Renal cortex interstitium (tissue), 11 donors: ENCODE measurements around the gene GPR180. TPM values are rescaled to one million over a fixed set of nuclear protein-coding genes. Genes with fewer than 3 reads are reported as not detected.
"Not testable (repeated sequence)": the region's sequence is repeated elsewhere in the genome, so short reads cannot be mapped to it uniquely, and the experiment has no call there.

Experiments used
- DNase-seq, 11 donors: peaks; one replicate each; pipeline ENCODE4 v3.0.0-alpha.2; 2013; ENCODE audit warnings: low read depth in 9 of 11, low spot score in 4 of 11; ENCODE audit errors: extremely low read depth in 1 of 11
- polyA plus RNA-seq, 3 donors: library from polyadenylated mRNA; unstranded; fragments of 120-200 nt; gene quantifications; one replicate each; pipeline ENCODE4 v1.2.1, GENCODE V29; 2013; ENCODE audit not compliant: insufficient read length in 3 of 3

GPR180 gene
- polyA plus RNA-seq, 3 donors = 8.1 to 9.9 (median 8.1) TPM

DNA sequence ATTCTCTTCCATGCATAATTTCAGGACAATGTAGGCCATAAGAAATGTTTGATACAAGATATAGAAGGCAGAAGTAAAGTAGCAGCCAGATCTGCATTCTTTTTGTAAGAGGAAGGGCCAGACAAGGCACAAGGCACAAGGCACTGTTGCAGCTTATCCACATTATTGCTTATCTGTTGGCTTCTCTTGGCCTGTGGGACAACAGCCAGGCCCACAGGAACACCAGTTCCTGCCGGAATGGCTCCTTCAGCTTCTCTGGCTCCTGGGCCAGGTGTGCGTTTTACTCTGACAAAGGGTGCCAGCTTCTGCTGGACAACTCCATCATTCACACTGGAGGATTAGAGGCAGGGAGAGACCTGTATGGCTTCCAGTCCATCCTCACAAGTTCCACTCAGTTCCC lies 29.2 kb downstream of the GPR180 start:
- DNase-seq = no peak

GRCh38 chr13:94632226-94632980 lies 30.7 kb downstream of the GPR180 start:
- no peak for DNase-seq

- not testable (repeated sequence) for DNase-seq
Observed at GRCh38 chr13:94636096-94636495, 34.4 kb downstream of the GPR180 start.

GRCh38 chr13:94636942-94637578 lies 35.4 kb downstream of the GPR180 start:
- no peak for DNase-seq

- not testable (repeated sequence) for DNase-seq
Observed at GRCh38 chr13:94637677-94638076, 36.0 kb downstream of the GPR180 start.

DNA sequence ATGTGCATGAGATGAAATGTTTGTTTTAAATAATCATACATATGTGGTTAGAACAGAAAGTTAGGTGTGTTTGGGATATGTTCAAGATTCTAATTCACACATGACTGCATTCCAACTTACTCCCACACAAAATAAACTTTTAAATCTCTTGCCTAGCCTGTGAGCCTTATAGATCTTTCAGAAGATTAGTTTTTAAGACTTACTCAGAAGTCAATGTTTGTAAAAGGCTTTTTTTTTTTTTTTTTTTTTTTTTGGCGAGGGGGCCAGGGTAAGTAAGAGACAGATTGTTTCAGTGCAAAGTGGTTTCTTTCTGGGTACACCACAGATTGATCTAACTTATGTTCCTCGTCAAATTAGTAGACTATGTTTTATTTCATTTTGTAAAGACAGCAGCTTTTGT lies 39.1 kb downstream of the GPR180 start:
- no peak for DNase-seq

GRCh38 chr13:94641409-94641941 lies 39.8 kb downstream of the GPR180 start:
- peak in 7 of 11 donors; percentile 42 to 61 (median 47) for DNase-seq

DNA sequence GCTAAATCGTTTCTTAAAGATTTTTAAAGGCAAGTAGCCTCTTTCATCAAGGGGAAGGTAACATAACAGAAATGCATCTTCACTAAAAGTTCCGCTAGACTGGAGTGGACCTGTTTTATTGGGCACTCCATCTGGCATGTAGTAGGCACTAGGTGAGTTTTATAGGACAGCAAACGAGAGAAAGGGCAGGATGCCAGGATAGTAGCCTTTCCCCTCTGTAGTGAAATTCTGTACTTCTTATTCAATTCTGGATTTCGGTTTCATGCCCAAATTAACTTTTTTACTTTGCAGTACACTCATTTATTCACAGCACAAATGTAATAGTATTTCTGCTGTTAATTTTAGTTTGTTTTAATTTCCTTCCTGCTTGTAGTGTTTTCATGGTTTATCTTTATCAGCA lies 45.2 kb downstream of the GPR180 start:
- DNase-seq = no peak

GRCh38 chr13:94656176-94656575 lies 54.5 kb downstream of the GPR180 start:
- DNase-seq = no peak

DNA sequence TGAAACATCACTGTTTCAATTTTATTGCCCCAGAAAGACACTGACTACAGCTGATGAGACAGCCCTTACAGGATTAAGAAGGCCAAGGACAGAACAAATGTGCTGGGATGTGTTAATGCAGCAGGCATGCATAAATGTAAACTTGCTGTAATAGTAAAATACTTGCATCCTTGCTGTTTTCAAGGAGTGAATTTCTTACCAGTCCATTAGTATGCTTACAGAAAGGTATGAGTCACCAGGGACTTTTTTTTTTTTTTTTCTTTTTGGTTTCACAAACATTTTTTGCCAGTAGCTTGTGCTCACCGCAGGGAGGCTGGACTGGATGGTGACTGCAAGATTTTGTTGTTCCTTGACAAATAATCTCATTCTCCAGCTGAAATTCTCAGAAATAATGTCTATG lies 55.1 kb downstream of the GPR180 start:
- DNase-seq = no peak

DNA sequence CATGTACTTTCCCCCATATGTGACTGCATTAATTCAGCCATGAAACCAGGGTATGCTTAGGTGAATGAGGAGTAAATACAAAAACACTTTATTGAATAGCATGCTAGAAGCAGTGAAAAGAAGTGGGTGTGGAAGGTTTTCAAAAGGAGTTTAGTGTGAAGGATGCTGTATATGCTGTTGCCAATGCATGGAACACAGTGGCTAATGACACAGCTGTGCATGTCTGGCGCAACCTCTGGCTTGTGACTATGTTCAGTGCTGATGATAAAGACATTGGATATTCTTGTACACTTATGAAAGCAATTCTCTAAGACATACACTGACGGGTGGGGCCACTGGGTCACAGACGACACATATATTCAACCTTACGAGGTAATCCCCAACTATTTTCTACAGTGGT lies 55.5 kb downstream of the GPR180 start:
- no peak for DNase-seq

DNA sequence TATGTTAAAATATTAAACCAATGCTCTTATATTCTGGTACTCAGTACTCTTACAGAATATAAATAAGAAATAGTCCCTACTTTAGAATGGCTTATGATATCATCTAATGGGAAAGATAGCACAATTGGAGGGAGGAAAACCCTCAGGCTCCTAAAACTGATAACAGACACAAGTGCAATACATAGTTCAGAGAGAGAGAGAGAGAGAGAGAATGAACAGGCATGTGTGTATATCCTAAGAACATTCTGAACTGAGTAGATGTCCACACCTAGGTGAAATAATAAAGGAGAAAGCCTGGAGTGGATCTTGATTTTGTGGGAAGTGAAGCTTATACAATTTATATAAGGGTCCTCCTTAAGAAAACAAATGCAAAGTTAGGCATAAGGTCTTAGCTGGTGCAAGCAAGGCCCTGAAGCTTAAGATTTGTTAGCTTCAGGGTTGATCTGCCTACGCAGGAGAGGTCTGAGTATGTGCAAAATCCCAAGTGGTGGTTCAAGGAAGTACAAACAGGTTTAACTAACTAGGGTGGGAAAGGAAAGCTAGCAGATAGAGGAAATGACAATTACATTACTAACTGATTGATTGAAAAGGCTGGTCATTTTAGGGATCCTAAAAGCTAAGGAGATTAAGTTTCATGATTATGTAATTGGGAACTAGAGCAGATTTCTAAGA lies 57.4 kb downstream of the GPR180 start:
- no peak for DNase-seq

- DNase-seq = no peak
Observed at GRCh38 chr13:94659598-94659946, 57.9 kb downstream of the GPR180 start.

DNA sequence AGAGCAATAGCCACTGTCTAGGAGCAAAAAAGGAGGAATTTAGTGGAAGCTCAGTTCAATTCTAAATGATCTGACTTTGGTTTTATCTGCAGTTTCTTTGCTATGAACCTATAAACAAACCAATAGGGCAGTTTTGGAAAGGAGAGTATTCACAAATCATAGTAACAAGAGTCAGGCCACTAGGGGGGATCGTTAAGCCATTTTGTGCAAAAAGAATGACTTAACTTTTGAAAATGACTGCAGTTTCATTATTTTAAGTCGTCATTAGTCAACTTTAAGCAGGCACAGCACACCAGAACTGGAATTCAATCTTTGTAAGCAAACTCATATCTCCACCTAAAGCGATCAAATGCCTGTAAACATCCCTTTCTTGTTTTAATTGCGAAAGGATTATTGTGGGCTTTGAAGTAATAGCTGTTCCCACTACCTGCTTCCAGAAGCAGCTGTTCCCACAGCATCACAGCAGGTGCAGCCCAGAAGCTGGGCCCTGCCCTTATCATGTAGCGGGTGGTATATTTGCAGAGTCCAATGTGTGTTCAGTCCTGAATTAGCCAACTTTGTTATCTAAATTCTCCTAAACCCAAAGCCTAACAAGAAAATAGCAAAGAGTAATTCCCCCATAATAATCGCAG lies 59.2 kb downstream of the GPR180 start:
- peak in 1 of 11 donors; percentile 18 for DNase-seq

- no peak for DNase-seq
Observed at GRCh38 chr13:94661406-94661805, 59.7 kb downstream of the GPR180 start.

GRCh38 chr13:94662274-94662945 lies 60.8 kb downstream of the GPR180 start:
- DNase-seq = no peak

DNA sequence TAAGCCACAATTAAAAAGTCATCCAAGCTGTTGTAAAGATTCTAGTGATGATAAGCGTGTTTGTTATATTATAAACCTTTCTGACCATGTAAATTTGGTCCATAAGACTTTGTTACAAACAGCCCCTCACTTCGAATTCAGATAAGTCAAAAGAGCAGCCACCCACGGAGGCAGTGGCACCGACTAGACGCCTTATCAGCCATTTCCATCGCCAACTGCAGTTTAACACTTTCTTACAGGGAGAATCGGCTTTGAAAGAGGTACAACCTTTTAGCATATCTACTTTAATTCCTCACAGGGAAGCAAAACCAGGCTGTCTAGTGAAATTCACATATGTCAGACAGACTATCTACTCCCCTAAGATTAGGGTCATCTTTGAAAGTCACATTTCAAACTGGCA lies 63.2 kb downstream of the GPR180 start:
- DNase-seq = no peak

DNA sequence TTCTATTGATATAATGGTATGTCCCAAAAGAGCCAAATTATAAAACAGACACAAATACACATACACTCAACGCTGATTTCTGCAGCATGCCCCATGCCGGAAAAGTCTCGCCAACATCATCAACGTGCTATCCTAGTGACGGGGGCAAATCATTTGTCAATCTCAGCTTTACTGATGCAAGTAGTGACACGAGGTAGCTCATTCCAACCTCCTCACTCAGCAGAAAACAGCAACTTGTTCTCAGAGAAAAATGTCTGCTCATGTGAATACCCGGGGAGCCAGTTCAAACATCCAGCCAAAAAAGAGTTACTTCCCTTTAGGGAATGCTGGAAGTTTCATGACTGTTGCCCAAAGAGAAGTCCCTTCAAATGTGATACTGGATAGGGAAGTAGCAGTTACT lies 64.4 kb downstream of the GPR180 start:
- DNase-seq = no peak

DNA sequence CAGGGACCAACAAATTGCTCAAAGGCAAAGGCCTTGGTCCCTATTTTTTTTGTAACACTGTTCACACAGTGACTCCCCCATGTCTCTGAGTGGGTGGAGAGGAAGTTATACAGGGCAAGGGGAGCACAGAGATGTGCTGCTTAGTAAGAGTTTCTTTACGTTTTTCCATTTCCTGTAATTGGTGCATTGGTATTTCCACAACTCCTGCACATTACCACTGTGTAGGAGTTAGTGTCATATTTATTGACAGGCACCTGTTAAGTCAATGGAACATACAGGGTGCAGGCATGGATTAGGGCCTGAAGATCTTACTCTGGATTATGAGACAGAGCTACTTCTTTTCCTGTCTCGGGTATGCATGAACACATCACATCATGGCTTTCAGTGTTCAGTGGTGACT lies 65.5 kb downstream of the GPR180 start:
- no peak for DNase-seq
